ENCODE results near the gene PRKG2. TPM values are rescaled to one million over a fixed set of nuclear protein-coding genes. Genes with fewer than 3 reads are reported as not detected.

The PRKG2 gene
- total RNA-seq, 2 experiments from 2014 or later: 0.15 to 0.25 TPM

DNA sequence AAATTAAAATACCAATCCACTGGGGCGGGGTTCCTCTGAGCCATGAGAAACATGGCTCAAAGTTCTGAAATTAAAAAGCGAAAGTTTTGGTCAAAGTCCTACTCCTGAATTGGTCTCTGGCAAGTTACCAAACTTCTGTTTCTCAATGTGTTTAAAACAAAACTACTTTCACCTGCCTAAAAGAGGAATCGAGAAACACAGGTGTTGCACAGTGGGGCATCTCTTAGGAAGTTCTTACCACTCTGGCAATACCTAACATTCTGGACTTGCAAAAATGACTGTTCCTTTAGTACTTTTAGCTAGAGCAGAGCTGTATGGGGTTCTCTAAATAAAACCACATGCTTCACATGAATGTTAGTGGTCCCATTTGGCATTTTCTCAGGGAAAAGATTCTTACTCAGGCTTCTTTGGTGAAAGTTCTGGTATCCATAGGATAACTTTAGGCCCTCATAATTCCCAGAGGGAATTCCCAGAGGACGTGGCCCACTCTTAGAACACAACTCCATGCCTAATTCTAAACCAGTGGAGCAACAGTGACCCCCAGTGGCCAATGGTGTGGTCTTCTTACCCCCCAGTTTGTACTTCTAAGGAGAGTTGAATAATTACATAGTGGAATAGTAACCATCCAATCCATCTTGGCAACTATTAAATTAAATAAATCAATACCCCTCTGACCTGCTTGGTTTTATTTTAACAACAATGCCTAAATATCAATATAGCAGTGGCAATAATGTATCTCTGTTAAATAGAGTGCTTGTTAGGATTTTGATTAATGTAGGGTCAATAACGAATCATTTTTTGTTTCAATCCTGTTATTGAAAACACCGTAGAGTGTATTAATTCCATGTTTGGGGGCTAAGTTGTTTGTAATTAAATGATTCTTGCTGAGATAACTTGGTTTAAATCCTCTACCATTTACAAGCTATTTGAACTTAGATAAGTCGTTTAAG lies 162.6 kb downstream of the PRKG2 start:
- Mint-ChIP-seq H3K27me3 (peaks cover 16% of the 10 kb centered on the region), H3K36me3 (ENCODE audit: low read depth) (no peaks in the 10 kb centered on the region), H3K4me3 (no peak overlapping the region), H3K4me1 (no peaks in the 10 kb centered on the region), H3K9me3 (no peaks in the 10 kb centered on the region), H3K27ac (no peak overlapping the region)
- CTCF ChIA-PET: no interaction called here
- POLR2A ChIA-PET: no interaction called here
- DNase-seq: peak; percentile 42

DNA sequence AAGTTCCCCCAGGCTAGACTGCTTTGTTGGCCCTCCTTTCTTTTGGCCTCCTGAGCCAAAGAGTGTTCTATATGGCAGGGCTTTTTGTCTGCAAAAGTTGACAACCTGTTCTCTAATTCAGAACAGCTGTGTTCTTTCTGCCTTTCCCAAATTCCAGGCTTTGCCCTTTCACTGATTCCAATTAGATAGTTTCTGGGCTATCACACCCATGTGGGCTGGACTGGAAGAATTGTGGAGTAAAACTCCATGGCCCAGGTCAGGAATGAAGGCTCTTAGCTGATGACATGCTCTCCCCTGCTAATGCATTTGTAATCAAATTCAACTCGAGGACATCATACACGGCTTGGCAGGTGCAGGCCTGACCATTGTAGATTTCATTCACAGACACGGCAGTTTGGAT lies 165.1 kb downstream of the PRKG2 start:
- Mint-ChIP-seq H3K9me3 (no peaks in the 10 kb centered on the region), H3K27ac (no peak overlapping the region), H3K36me3 (ENCODE audit: low read depth) (no peaks in the 10 kb centered on the region), H3K4me1 (no peaks in the 10 kb centered on the region), H3K4me3 (no peak overlapping the region), H3K27me3 (peaks cover 18% of the 10 kb centered on the region)
- ChIA-PET POLR2A (no interaction called here), CTCF (interaction anchor here (1.4 kb wide), 1 partner anchor 19 kb away, joined by 3 read pairs; the partner anchor contains the start of gene BMP3)
- DNase-seq: no peak

DNA sequence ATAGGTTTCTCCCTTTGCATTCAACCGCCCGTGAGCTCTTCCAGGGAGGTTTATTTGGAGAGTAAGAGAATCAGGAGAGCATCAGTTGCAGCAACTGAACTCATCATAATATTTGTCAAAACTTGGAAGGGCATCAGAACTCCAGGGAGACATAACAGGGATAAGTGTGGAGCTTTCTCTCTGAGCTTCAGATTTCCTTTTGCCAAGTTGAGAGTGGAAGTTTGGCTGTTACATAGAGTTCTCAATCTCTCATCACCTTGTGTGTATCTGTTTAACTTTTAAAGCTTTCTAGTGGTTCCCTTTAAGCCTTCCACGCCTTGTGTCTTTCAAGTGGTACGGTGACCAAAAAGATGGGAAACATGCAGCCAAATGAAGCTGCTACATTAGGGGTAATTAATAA lies 165.7 kb downstream of the PRKG2 start:
- ChIA-PET CTCF (no interaction called here), POLR2A (no interaction called here)
- H3K4me1 Mint-ChIP-seq: no peaks in the 10 kb centered on the region
- H3K36me3 Mint-ChIP-seq (ENCODE audit: low read depth): no peaks in the 10 kb centered on the region
- DNase-seq: no peak
- H3K4me3 Mint-ChIP-seq: no peak overlapping the region
- H3K27ac Mint-ChIP-seq: no peak overlapping the region
- no peaks in the 10 kb centered on the region for H3K9me3 Mint-ChIP-seq
- peaks cover 17% of the 10 kb centered on the region for H3K27me3 Mint-ChIP-seq

DNA sequence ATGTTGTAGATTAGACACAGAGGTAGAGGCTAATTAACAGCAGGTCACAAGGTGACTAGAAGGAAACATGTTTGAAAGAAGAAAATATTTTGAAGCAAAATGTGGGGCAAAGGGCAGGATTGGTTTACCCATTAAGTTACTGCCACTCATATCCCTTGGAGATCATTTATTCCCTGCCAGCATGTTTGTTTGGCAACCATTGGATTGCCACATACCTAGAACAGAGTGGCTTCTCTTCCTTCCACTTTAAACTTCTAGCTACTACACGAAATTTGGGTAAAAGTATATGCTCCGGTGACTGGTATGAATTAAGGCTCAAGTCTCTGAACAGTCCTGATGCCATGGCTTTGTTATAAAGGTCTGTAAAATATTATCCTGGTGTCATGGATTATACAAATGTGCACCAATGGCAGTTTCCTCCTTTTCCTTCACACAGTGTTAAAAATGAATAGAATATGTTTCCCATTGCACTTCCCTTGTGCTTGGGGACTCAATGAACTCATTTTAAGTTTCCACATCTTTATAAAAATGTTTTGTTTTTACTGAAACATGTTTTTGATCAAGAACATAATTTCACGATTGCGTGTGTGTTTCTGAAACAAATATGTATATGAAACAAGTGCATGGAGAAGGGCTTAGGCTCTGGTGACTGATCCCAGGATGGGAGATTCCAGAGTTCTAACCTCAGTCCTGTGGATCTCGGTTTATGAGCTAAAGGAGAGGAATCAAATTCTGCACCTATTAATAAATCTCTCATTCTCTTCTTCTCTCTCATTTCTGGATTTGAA lies 172.2 kb downstream of the PRKG2 start:
- no peak for DNase-seq
- no peaks in the 10 kb centered on the region for H3K9me3 Mint-ChIP-seq
- no peaks in the 10 kb centered on the region for H3K4me1 Mint-ChIP-seq
- no peak overlapping the region for H3K4me3 Mint-ChIP-seq
- H3K27ac Mint-ChIP-seq: no peak overlapping the region
- peaks cover 31% of the 10 kb centered on the region for H3K27me3 Mint-ChIP-seq
- H3K36me3 Mint-ChIP-seq (ENCODE audit: low read depth): no peaks in the 10 kb centered on the region
- CTCF ChIA-PET: no interaction called here
- POLR2A ChIA-PET: no interaction called here

DNA sequence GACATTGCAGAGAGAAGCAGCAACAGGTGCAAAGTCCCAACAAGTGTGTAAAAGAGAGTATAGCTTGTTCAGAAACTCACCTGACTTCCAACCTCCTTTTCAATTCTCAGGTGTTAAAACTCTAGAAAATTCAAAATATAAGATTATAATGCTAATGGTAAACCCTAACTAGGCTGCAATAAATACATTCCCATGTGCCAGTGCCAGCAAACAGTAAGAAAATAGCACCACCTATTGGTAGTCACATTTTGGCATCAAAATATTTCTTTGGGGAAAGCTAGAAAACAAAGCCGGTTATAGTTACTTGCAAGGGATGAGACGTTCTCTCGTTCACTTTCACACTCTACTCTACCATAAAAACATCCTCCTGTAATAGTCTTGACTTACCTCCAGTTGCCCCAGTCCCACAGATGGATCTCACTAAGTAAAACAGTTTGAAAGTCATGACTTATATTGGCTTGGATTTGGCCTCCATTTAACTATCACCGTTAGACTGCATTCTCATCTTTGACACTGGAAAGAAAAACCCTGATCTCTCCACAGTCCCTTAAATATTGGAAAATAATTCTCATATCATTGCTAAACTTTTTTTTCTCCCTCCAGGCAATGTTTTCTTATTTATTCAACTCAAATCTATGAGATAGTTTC lies 174.9 kb downstream of the PRKG2 start:
- peaks cover 32% of the 10 kb centered on the region for H3K27me3 Mint-ChIP-seq
- no peak overlapping the region for H3K27ac Mint-ChIP-seq
- ChIA-PET POLR2A (no interaction called here), CTCF (interaction anchor here (2.0 kb wide), 1 partner anchor 9 kb away, joined by 5 read pairs; the partner anchor contains the start of gene BMP3)
- H3K4me1 Mint-ChIP-seq: no peaks in the 10 kb centered on the region
- no peaks in the 10 kb centered on the region for H3K9me3 Mint-ChIP-seq
- no peak for DNase-seq
- H3K36me3 Mint-ChIP-seq (ENCODE audit: low read depth): no peaks in the 10 kb centered on the region
- H3K4me3 Mint-ChIP-seq: no peak overlapping the region

DNA sequence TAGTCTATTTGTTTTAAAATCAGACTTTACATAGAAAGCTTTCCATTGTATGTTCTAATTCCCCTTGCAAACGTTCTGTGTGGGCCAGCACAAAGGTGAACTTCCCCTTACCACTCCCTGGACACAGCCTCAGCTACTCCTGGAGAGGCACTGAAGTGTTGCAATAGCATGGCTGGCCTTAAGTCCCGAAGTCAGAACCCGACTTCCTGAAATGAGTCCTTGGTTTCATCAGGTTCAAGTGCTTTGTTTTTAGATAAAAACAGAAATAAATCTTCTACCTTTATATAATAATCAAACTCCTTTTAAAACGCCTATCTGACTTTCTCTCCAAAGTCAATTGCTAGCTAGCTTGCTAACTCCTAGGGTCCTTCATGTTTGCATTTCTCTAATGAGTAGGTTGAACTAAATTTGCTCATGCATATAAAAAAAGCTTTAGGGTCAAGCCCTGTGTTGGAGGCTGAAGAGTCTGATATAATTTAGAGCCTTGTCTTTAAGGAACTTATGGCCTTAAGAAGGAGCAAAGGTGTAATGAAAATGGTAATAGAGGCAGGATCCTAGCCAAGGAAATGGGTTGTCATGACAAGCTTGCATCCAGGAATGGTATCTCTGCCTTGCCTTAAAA lies 175.6 kb downstream of the PRKG2 start:
- POLR2A ChIA-PET: no interaction called here
- Mint-ChIP-seq H3K4me1 (no peaks in the 10 kb centered on the region), H3K27me3 (peaks cover 27% of the 10 kb centered on the region), H3K9me3 (no peaks in the 10 kb centered on the region), H3K27ac (no peak overlapping the region), H3K4me3 (no peak overlapping the region), H3K36me3 (ENCODE audit: low read depth) (no peaks in the 10 kb centered on the region)
- DNase-seq: no peak
- CTCF ChIA-PET: interaction anchor here (2.0 kb wide), 1 partner anchor 8 kb away, joined by 5 read pairs; the partner anchor contains the start of gene BMP3

DNA sequence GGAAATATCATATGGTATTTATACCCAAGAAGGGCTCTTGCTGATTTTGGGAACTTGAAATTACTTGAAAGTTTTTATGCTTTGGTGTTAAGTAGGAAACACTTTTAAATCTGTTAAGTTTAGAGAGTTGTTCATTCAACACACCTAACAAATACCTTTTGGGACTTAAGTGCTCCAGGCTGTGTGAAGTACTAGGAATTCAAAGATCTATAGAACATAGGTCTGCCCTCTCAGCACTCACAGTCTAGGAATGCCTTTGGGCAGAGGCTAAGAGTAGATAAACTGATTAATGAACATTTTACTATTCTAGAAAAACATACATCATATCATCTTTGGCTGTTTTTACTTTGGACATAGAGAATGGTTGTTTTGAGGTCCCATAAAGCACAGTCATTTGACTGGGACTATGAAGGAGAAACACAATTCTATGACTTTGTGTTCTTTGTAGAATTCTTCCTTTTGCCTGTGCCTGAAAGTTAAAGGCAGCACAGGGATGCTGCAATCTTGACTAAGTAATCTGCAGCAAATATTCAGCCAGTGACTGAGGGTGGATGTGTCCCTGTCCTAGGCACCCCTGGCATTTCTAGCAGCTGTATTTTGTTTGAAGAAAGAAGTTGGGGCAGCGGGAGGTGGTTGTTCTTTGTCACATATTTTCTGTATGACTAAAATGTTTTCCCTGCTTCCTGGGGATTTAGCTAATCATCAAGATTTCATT lies 176.2 kb downstream of the PRKG2 start:
- no peak overlapping the region for H3K27ac Mint-ChIP-seq
- no peak for DNase-seq
- ChIA-PET CTCF (interaction anchor here (2.0 kb wide), 1 partner anchor 8 kb away, joined by 5 read pairs; the partner anchor contains the start of gene BMP3), POLR2A (no interaction called here)
- H3K4me3 Mint-ChIP-seq: no peak overlapping the region
- peaks cover 33% of the 10 kb centered on the region for H3K27me3 Mint-ChIP-seq
- no peaks in the 10 kb centered on the region for H3K36me3 Mint-ChIP-seq (ENCODE audit: low read depth)
- no peaks in the 10 kb centered on the region for H3K9me3 Mint-ChIP-seq
- H3K4me1 Mint-ChIP-seq: no peaks in the 10 kb centered on the region

Other genes starting within 250 kb of the PRKG2 start
- not detected for gene BMP3, start 184.5 kb downstream of the PRKG2 start, total RNA-seq